H1 (cell line): ENCODE data around the gene DPP4. TPM values are rescaled to one million over a fixed set of nuclear protein-coding genes. Genes with fewer than 3 reads are reported as not detected.

ENCODE experiments used
- ATF2 ChIP-seq: IDR thresholded peaks from 2 replicates; pipeline ENCODE4 v1.6.1; 2012; ENCODE audit warnings: low read length, inconsistent platforms
- CEBPB ChIP-seq: IDR thresholded peaks from 2 replicates; pipeline ENCODE4 v1.6.1; 2012; ENCODE audit warnings: low read depth, low read length
- SP2 ChIP-seq: IDR thresholded peaks from 2 replicates; pipeline ENCODE4 v1.6.1; 2012; ENCODE audit warnings: mild to moderate bottlenecking, low read length, inconsistent platforms
- polyA plus RNA-seq, 7 experiments: library from polyadenylated mRNA; depleted of rRNA in 3 of 7; stranded (reverse) in 5 of 7; unstranded in 2 of 7; fragments of >200 nt in 5 of 7; fragments of 200-250 nt in 2 of 7; gene quantifications; 1 replicate in 5 of 7; 2 replicates in 1 of 7; 4 replicates in 1 of 7; pipeline versions ENCODE4 v1.2.1 to v1.2.3, GENCODE V29; 2011 to 2013; ENCODE audit warnings: missing spikeins in 2 of 7, mixed read lengths in 2 of 7
- total RNA-seq: library from RNA; stranded (reverse); fragmentation: NEBNext Ultra II Directional; extraction: Animal tissue kit (Norgen Biotek cat#: 25700); gene quantifications from 2 replicates; pipeline ENCODE4 v1.2.1, GENCODE V29; 2021

Gene DPP4
- total and polyA plus RNA-seq, 2 of the 8 experiments (the other 6 are each of a cell fraction or from before 2014, with no cell fraction given): 1.3 to 3.1 TPM

GRCh38 chr2:161956738-161957137, 117.3 kb downstream of the DPP4 start (continued):
- TF ChIP-seq SP2: no peak
- no peak for TF ChIP-seq ATF2
- no peak for TF ChIP-seq CEBPB
